GM23248 (cell line): ENCODE data around the gene SUMF1.

Experiments used
- EZH2 ChIP-seq: fragments of 200-600 bp; sonication (generic); IDR thresholded peaks from 2 replicates; pipeline ENCODE4 v1.6.1; 2018; ENCODE audit warnings: antibody characterized with exemption, mild to moderate bottlenecking; ENCODE audit not compliant: insufficient read depth, poor library complexity, severe bottlenecking
- EZH2phosphoT487 ChIP-seq: fragments of 200-600 bp; sonication (generic); IDR thresholded peaks from 2 replicates; pipeline ENCODE4 v1.6.1; 2018; ENCODE audit warnings: antibody characterized with exemption, moderate library complexity, mild to moderate bottlenecking, low read depth; ENCODE audit not compliant: insufficient read depth

DNA sequence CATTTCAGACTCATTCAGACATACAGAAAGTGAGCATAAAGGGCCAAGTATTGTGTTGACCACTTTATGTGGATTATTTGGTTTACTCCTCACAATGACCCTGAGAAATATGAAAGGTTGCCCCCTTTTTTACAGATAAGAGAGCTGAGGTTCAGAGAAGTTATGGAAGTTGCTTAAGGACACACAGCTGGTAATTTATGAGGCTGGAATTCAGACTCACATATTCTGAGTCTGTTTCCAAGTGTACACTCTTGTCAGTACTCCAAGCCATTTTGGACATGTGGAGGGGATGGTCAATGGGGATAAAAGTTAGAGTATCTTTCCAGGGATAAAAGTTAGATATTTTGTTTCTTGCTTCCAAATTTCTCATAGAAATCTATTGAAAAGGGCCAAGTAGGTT, 42.0 kb upstream of the SUMF1 start:
- no peak for TF ChIP-seq EZH2phosphoT487
- no peak for TF ChIP-seq EZH2
